ENCODE results near the gene NTM.

Gene NTM

GRCh38 chr11:132186699-132187098 is 816.3 kb downstream of the NTM start:
- no peak overlapping the region for H3K4me3 ChIP-seq (replicated peaks in 1 of 2; ENCODE audit: low read depth in 2 of 2, low read length in 2 of 2)
- TF ChIP-seq CTCF (IDR thresholded peaks at IDR 0.05; ENCODE audit: low read depth, low read length): peak; percentile 24
- DNase-seq (ENCODE audit: low read depth in 2 of 2): no peak

GRCh38 chr11:132187386-132187785 is 817.0 kb downstream of the NTM start:
- no peak for DNase-seq (ENCODE audit: low read depth in 2 of 2)
- TF ChIP-seq CTCF (IDR thresholded peaks at IDR 0.05; ENCODE audit: low read depth, low read length): no peak

GRCh38 chr11:132187814-132188213 is 817.4 kb downstream of the NTM start:
- TF ChIP-seq CTCF (IDR thresholded peaks at IDR 0.05; ENCODE audit: low read depth, low read length): no peak
- H3K4me3 ChIP-seq (replicated peaks in 1 of 2; ENCODE audit: low read depth in 2 of 2, low read length in 2 of 2): no peak overlapping the region
- DNase-seq (ENCODE audit: low read depth in 2 of 2): peak; percentile 2 to 56

More at GRCh38 chr11:132187386-132187785, 817.0 kb downstream of the NTM start:
- H3K4me3 ChIP-seq (replicated peaks in 1 of 2; ENCODE audit: low read depth in 2 of 2, low read length in 2 of 2): no peak overlapping the region

- no peak for DNase-seq (ENCODE audit: low read depth in 2 of 2)
- TF ChIP-seq CTCF (IDR thresholded peaks at IDR 0.05; ENCODE audit: low read depth, low read length): no peak
- no peak overlapping the region for H3K4me3 ChIP-seq (replicated peaks in 1 of 2; ENCODE audit: low read depth in 2 of 2, low read length in 2 of 2)
Observed at GRCh38 chr11:132196928-132197327, 826.5 kb downstream of the NTM start.

- TF ChIP-seq CTCF (IDR thresholded peaks at IDR 0.05; ENCODE audit: low read depth, low read length): no peak
- no peak overlapping the region for H3K4me3 ChIP-seq (replicated peaks in 1 of 2; ENCODE audit: low read depth in 2 of 2, low read length in 2 of 2)
- DNase-seq (ENCODE audit: low read depth in 2 of 2): no peak
Observed at GRCh38 chr11:132200353-132200936, 830.0 kb downstream of the NTM start.

GRCh38 chr11:132202621-132203020 is 832.2 kb downstream of the NTM start:
- peak in 1 of 2 donors; percentile 13 for DNase-seq (ENCODE audit: low read depth in 2 of 2)
- no peak for TF ChIP-seq CTCF (IDR thresholded peaks at IDR 0.05; ENCODE audit: low read depth, low read length)
- H3K4me3 ChIP-seq (replicated peaks in 1 of 2; ENCODE audit: low read depth in 2 of 2, low read length in 2 of 2): no peak overlapping the region

- no peak for DNase-seq (ENCODE audit: low read depth in 2 of 2)
Observed at GRCh38 chr11:132205006-132205405, 834.6 kb downstream of the NTM start.

More at GRCh38 chr11:132205006-132205405, 834.6 kb downstream of the NTM start:
- no peak overlapping the region for H3K4me3 ChIP-seq (replicated peaks in 1 of 2; ENCODE audit: low read depth in 2 of 2, low read length in 2 of 2)
- no peak for TF ChIP-seq CTCF (IDR thresholded peaks at IDR 0.05; ENCODE audit: low read depth, low read length)
